ENCODE results near the gene MT1B. TPM values are rescaled to one million over a fixed set of nuclear protein-coding genes. Genes with fewer than 3 reads are reported as not detected.

Gene MT1B
- total RNA-seq = 2.7 TPM

GRCh38 chr16:56651586-56651985 is at the start of gene MT1B:
Gene MT1B (plus strand): TSS chr16:56651886. CDS start chr16:56651954, 68 bp downstream.
- DNase-seq (ENCODE audit: low spot score) (no peak), ATAC-seq (no peak)

- DNase-seq (ENCODE audit: low spot score) (no peak), ATAC-seq (peak; percentile 14)
Measured at GRCh38 chr16:56603589-56603988, 48.1 kb upstream of the MT1B start.

GRCh38 chr16:56604966-56605365 is 46.7 kb upstream of the MT1B start:
- ATAC-seq (no peak), DNase-seq (ENCODE audit: low spot score) (no peak)

- ATAC-seq = no peak
Measured at GRCh38 chr16:56605475-56605874, 46.2 kb upstream of the MT1B start.

GRCh38 chr16:56606071-56606475 is 45.6 kb upstream of the MT1B start:
- ATAC-seq (no peak), DNase-seq (ENCODE audit: low spot score) (peak; percentile 65)

More at GRCh38 chr16:56605475-56605874, 46.2 kb upstream of the MT1B start:
- no peak for DNase-seq (ENCODE audit: low spot score)

GRCh38 chr16:56606476-56607108 is 45.1 kb upstream of the MT1B start:
- ATAC-seq (peak; percentile 3), DNase-seq (ENCODE audit: low spot score) (no peak)

GRCh38 chr16:56607109-56607618 is 44.5 kb upstream of the MT1B start:
- DNase-seq (ENCODE audit: low spot score) (peak; percentile 81), ATAC-seq (peak; percentile 4)

- ATAC-seq (no peak), DNase-seq (ENCODE audit: low spot score) (no peak)
Measured at GRCh38 chr16:56607675-56608042, 44.0 kb upstream of the MT1B start.

GRCh38 chr16:56608043-56608875 is 43.4 kb upstream of the MT1B start, which contains the start of gene MT2A:
Gene MT2A (plus strand): TSS chr16:56608584. CDS start chr16:56608656, 72 bp downstream.
- ATAC-seq (peak; percentile 65), DNase-seq (ENCODE audit: low spot score) (peak; percentile 98)

GRCh38 chr16:56608876-56609462 is 42.7 kb upstream of the MT1B start:
- ATAC-seq = peak; percentile 1
- DNase-seq (ENCODE audit: low spot score) = no peak

GRCh38 chr16:56609463-56609921 is 42.2 kb upstream of the MT1B start:
- ATAC-seq (peak; percentile 9), DNase-seq (ENCODE audit: low spot score) (peak; percentile 81)

- ATAC-seq (peak; percentile 24), DNase-seq (ENCODE audit: low spot score) (peak; percentile 79)
Measured at GRCh38 chr16:56610017-56610608, 41.6 kb upstream of the MT1B start.

GRCh38 chr16:56610609-56611111 is 41.0 kb upstream of the MT1B start:
- DNase-seq (ENCODE audit: low spot score) = peak; percentile 59
- peak; percentile 3 for ATAC-seq

- DNase-seq (ENCODE audit: low spot score) (peak; percentile 96), ATAC-seq (peak; percentile 45)
Measured at GRCh38 chr16:56611281-56611833, 40.3 kb upstream of the MT1B start.

GRCh38 chr16:56613706-56614105 is 38.0 kb upstream of the MT1B start:
- ATAC-seq (no peak), DNase-seq (ENCODE audit: low spot score) (no peak)

- no peak for ATAC-seq
- no peak for DNase-seq (ENCODE audit: low spot score)
Measured at GRCh38 chr16:56614549-56614991, 37.1 kb upstream of the MT1B start.

GRCh38 chr16:56615353-56615752 is 36.3 kb upstream of the MT1B start:
- ATAC-seq = no peak
- DNase-seq (ENCODE audit: low spot score) = no peak

GRCh38 chr16:56616608-56617211 is 35.0 kb upstream of the MT1B start:
- ATAC-seq (peak; percentile 51), DNase-seq (ENCODE audit: low spot score) (no peak)

GRCh38 chr16:56617212-56618085 is 34.2 kb upstream of the MT1B start:
- ATAC-seq = peak; percentile 97
- DNase-seq (ENCODE audit: low spot score) = peak; percentile 95
